ENCODE measurements around the gene POLA1.

POLA1 gene

DNA sequence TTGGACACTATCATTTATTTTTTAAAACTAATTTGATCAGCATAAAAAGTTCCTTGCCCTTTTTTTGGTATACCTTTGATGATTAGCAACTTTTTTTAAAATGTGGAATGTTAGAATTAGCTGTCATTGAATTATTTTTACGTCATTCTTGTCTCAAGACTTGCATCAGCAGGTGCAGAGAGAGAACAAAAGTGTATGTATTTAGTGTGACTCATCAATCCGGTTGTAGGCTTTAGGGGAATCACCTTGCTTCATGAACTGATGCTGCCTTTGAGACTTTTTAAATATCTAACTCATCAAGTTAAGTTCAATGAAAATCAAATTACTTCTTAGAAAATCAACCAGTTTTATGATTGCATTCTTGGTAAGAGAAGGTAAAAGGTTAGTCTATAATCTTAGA lies 197.0 kb downstream of the POLA1 start:
- TF ChIP-seq EZH2phosphoT487 (IDR thresholded peaks at IDR 0.05; ENCODE audit: low read length) (no peak), EZH2 (optimal IDR thresholded peaks at IDR 0.05; ENCODE audit: low read depth, low read length) (no peak)
- TF ChIP-seq, protein P1, sequence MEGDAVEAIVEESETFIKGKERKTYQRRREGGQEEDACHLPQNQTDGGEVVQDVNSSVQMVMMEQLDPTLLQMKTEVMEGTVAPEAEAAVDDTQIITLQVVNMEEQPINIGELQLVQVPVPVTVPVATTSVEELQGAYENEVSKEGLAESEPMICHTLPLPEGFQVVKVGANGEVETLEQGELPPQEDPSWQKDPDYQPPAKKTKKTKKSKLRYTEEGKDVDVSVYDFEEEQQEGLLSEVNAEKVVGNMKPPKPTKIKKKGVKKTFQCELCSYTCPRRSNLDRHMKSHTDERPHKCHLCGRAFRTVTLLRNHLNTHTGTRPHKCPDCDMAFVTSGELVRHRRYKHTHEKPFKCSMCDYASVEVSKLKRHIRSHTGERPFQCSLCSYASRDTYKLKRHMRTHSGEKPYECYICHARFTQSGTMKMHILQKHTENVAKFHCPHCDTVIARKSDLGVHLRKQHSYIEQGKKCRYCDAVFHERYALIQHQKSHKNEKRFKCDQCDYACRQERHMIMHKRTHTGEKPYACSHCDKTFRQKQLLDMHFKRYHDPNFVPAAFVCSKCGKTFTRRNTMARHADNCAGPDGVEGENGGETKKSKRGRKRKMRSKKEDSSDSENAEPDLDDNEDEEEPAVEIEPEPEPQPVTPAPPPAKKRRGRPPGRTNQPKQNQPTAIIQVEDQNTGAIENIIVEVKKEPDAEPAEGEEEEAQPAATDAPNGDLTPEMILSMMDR (IDR thresholded peaks at IDR 0.05; ENCODE audit: low read length) = no peak
- Histone ChIP-seq H3K4me3 (ENCODE audit: low read length) (no peak overlapping the region), H3K36me3 (replicated peaks; ENCODE audit: insufficient read depth, low read length) (no peaks in the 10 kb centered on the region), H2AFZ (ENCODE audit: low read length) (no peak overlapping the region), H3K4me1 (ENCODE audit: low read length) (no peaks in the 10 kb centered on the region), H3K9me2 (replicated peaks; ENCODE audit: insufficient read depth, low read length) (no peaks in the 10 kb centered on the region), H3K27ac (ENCODE audit: low read length) (no peak overlapping the region), H3K9ac (ENCODE audit: low read length) (no peak overlapping the region), H3F3A (ENCODE audit: insufficient read depth, low read length) (no peaks in the 10 kb centered on the region), H3K79me2 (ENCODE audit: low read length) (no peaks in the 10 kb centered on the region; the same call in 1 of the 2 replicates), H3K4me2 (ENCODE audit: low read depth, low read length) (no peak overlapping the region), H3K9me3 (replicated peaks; ENCODE audit: insufficient read depth, low read length) (no peaks in the 10 kb centered on the region), H4K20me1 (ENCODE audit: insufficient read depth, low read length) (no peaks in the 10 kb centered on the region), H3K27me3 (replicated peaks; ENCODE audit: insufficient read depth, low read length) (no peaks in the 10 kb centered on the region)
- DNase-seq = no peak

DNA sequence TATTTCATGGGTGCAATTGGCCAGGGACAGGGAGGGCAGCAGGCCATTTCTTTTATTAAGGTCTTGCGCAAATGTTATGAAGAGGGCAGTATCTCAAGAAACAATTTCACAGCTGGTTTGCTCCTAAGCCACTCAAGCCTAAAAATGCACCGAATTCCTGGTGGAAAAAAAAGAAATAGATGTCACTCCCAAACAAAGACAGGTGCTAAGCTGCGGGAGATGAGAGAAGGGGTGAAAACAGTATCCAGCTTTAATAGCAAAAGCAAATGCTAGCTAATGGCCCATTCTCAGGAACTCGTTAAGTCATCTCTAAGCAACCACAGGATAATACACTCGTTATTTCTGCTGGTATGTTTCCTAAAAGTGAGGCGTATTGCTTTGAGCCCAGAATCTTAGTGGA lies 205.7 kb downstream of the POLA1 start:
- no peaks in the 10 kb centered on the region for H3K9me3 ChIP-seq (replicated peaks; ENCODE audit: insufficient read depth, low read length)
- H3K36me3 ChIP-seq (replicated peaks; ENCODE audit: insufficient read depth, low read length) = peaks cover 3% of the 10 kb centered on the region; the same call in 1 of the 2 replicates
- H3K27me3 ChIP-seq (replicated peaks; ENCODE audit: insufficient read depth, low read length) = no peaks in the 10 kb centered on the region
- DNase-seq = no peak
- no peak overlapping the region for H2AFZ ChIP-seq (ENCODE audit: low read length)
- H3K4me3 ChIP-seq (ENCODE audit: low read length) = no peak overlapping the region
- H3K4me1 ChIP-seq (ENCODE audit: low read length) = no peaks in the 10 kb centered on the region
- H3F3A ChIP-seq (ENCODE audit: insufficient read depth, low read length) = no peaks in the 10 kb centered on the region
- no peak overlapping the region for H3K9ac ChIP-seq (ENCODE audit: low read length)
- no peaks in the 10 kb centered on the region for H3K9me2 ChIP-seq (replicated peaks; ENCODE audit: insufficient read depth, low read length)
- TF ChIP-seq EZH2 (optimal IDR thresholded peaks at IDR 0.05; ENCODE audit: low read depth, low read length) (no peak), EZH2phosphoT487 (IDR thresholded peaks at IDR 0.05; ENCODE audit: low read length) (no peak)
- TF ChIP-seq, protein P1 (IDR thresholded peaks at IDR 0.05; ENCODE audit: low read length) = no peak
- no peak overlapping the region for H3K4me2 ChIP-seq (ENCODE audit: low read depth, low read length)
- H3K27ac ChIP-seq (ENCODE audit: low read length) = no peak overlapping the region
- no peaks in the 10 kb centered on the region for H3K79me2 ChIP-seq (ENCODE audit: low read length)
- H4K20me1 ChIP-seq (ENCODE audit: insufficient read depth, low read length) = no peaks in the 10 kb centered on the region

DNA sequence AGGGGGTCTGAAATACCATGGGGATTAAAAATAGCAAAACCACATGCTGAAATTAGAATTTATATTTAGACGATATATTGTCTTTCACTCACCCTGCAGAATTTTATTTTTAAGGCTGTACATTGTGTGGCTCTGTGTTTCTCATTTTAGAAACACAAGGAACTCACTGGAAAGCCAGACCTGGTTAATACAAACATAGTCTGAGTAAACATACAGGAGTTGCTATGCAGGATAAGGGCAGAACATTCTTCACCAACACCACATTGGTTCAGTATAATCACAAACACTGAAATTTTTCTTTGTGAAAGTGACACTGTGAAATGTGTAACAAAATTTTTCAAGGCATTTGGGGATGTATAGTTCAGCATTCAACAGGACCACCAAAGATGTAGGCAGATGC lies 206.5 kb downstream of the POLA1 start:
- Histone ChIP-seq H2AFZ (ENCODE audit: low read length) (no peak overlapping the region), H3K27me3 (replicated peaks; ENCODE audit: insufficient read depth, low read length) (no peaks in the 10 kb centered on the region), H3K9ac (ENCODE audit: low read length) (no peak overlapping the region), H3K27ac (ENCODE audit: low read length) (no peak overlapping the region), H3K4me2 (ENCODE audit: low read depth, low read length) (no peak overlapping the region), H3K4me3 (ENCODE audit: low read length) (no peak overlapping the region), H3F3A (ENCODE audit: insufficient read depth, low read length) (no peaks in the 10 kb centered on the region), H3K36me3 (replicated peaks; ENCODE audit: insufficient read depth, low read length) (peaks cover 3% of the 10 kb centered on the region; the same call in 1 of the 2 replicates), H3K9me2 (replicated peaks; ENCODE audit: insufficient read depth, low read length) (no peaks in the 10 kb centered on the region), H3K4me1 (ENCODE audit: low read length) (no peaks in the 10 kb centered on the region), H3K9me3 (replicated peaks; ENCODE audit: insufficient read depth, low read length) (no peaks in the 10 kb centered on the region), H3K79me2 (ENCODE audit: low read length) (no peaks in the 10 kb centered on the region), H4K20me1 (ENCODE audit: insufficient read depth, low read length) (no peaks in the 10 kb centered on the region)
- no peak for DNase-seq
- TF ChIP-seq EZH2phosphoT487 (IDR thresholded peaks at IDR 0.05; ENCODE audit: low read length) (no peak), EZH2 (optimal IDR thresholded peaks at IDR 0.05; ENCODE audit: low read depth, low read length) (no peak)
- TF ChIP-seq, protein P1 (IDR thresholded peaks at IDR 0.05; ENCODE audit: low read length) = no peak

Data from MM.1S (cell line).